Dermis blood vessel endothelial cell (primary cell): ENCODE measurements around the gene TIGD2. TPM values are rescaled to one million over a fixed set of nuclear protein-coding genes. Genes with fewer than 3 reads are reported as not detected.
"Not testable (repeated sequence)": the region's sequence is repeated elsewhere in the genome, so short reads cannot be mapped to it uniquely, and the experiment has no call there.

Experiments used
- DNase-seq: peaks from one replicate; pipeline ENCODE4 v3.0.0; 2010
- total RNA-seq: library from RNA; depleted of rRNA; stranded (reverse); fragments of >200 nt; gene quantifications from 2 replicates; pipeline ENCODE4 v1.2.3, GENCODE V29; 2014

Gene TIGD2
- total RNA-seq, 1 donor from 2014 or later = 3.7 TPM

DNA sequence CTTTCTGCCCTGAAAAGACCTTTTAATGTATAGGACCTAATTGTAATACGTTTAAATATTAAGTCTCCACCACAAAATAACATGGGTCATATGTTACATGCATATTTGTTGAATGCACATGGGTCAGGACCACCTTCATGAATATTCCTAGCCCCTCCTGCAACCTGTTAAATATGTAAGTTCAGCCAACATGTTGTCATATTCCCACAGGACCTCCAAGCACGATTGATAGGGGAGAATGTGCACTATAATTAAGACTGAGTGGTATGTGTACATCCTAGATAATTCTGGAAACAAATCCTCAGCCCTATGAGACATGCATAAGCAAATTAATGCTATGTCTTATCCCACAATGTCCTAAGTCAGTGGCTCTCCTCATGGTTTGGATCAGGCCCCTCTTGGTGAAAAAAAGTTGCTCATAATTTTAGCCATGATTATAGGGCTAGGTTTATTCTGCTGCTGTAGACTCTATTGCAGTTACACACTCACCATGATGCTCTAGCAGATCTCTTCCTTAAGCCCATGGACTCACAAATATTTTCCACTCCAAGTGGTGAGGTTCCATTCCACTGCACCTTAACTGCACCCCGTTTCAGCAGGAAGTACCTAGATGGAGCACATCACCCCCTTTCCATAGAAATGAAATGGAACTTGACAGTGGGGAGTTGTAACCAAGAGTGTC, 10.2 kb downstream of the TIGD2 start:
- no peak for DNase-seq

DNA sequence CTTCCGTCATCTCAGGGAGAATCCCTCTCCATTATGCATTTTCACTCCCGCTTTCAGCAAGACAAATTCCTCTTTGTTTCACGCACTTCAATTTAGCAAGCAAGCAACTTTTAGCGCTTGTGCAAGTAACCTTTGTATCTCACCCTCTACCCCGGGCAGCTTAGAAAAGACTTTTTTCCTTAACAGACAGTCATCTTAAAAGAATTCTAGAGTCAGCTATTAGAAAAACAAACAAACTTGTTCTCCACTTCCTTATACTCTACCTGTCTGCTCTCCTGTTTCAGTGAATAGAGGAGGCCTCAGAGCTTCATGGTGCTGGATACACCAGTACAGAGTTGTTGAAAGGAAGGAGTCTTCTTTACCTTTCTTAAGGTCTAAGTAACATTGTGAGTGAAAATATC, 12.1 kb downstream of the TIGD2 start:
- no peak for DNase-seq

DNA sequence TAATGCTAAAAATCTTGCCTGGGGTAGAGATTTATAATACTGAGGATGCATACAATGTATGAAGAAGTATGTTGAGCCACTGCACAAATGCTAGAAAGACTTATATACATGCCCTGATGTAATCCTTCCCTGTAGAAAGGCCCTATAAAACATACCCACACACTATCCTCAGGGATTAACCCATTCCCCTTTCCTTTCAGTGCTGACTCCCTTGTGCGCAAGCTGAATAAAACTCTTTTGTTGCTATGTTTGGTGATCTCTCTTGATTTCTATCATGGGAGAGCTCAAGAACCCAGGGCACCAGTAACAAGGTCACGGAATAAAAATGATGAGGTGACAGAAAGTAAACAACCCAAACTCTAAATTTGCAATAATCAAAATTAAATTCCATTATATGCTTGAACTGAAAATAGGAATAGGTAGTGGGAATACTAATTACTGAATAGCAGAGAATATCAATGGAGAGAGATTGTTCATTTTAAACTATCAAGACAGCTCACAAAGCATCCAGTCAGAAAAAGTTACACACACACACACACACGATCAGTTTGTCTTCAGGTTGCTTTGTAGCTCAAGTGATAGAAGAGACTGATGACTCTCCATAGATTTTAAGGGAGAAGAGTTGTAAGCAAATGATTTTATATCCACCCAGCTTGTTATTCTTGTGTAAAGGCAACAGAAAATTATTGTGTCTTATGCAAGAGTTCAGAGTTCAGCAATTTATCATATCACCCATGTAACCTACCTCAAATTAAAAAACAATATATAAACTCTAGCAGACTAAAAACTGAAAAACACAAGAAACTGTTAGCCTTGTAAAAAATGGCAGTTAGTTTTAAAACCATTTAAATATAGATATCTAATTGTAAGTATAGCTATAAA, 14.8 kb downstream of the TIGD2 start:
- no peak for DNase-seq

DNA sequence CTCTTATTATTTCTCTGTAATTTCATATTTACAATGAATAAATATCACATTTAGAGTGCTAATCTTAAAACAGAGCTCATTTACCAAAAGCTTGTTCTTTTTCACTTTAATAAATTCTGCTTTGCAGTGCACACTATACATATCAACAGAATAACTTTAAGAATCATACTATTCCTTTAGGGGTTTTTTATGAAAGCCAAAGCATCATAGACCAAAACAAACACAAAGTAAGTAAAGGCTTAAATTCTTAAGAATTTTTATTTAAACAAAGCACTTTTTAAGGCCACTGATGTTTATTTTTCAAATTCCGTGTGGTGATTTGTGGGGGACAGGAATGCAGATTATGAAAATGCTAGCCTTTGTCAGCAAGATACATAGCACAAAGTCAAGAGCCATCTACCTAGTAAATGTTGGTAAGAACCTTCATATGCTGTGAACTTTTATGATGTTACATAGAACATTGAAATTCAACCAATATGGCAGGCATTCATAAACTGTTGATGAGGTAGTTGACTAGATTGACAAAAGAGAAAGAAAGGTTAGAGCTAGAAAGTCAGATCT, 17.8 kb downstream of the TIGD2 start:
- DNase-seq = no peak

DNA sequence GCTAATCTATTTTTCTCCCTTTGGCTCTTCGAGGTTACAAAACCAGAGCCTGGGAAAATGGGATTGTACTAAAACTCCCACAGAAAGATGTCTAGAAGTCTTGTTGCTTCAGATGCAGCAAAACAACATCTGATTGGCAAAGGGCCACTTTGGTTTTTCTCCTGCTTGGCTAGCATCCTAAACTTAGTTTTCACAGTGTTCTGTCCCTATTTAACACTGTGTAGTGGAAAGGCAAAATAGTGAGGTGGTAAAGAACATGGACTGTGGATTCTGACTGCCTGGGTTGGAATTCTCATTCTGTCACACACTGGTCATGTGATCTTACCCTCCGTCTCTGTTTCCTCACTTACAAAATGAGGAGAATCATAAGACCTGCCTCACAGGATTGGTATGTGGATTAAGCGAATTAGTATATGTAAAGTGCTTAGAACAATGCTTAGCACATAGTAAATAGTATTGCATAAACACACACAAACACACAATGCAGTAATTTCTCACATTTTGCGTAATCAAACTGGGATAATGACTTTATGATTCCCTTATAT, 23.5 kb downstream of the TIGD2 start:
- DNase-seq = peak; percentile 22

DNA sequence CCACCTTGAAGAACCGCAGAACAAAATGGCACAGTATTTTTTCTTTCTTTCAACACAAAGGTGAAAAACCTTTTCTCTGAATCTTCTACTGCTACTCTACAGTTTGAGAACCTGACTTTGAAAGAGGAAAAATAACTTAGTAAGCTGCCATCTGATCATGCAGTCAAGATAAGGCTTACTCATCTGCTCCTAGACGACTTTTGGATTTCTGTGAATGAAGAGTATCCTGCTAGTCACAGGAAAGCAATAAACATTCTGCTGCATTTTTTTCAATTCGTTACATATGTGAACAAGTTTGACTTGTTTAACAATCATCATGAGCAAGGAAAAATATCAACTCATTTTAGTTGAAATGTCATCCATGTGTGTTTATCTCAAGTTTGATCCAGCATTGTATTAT, 25.2 kb downstream of the TIGD2 start:
- no peak for DNase-seq

DNA sequence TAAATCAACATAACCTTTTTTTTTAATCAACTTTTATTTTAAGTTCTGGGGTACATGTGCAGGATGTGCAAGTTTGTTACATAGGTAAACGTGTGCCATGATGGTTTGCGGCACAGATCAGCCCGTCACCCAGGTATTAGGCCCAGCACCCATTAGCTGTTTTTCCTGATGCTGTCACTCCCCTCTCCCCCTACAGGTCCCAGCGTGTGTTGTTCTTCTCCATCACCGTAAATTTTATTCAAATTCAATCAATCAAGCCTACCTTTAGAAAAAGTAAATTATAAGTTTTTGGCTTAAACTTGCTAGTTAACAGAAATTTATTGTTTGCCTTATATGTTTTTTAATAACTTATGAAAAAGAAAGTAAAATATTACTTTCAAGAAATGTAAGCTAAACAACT, 25.9 kb downstream of the TIGD2 start:
- DNase-seq = no peak

DNA sequence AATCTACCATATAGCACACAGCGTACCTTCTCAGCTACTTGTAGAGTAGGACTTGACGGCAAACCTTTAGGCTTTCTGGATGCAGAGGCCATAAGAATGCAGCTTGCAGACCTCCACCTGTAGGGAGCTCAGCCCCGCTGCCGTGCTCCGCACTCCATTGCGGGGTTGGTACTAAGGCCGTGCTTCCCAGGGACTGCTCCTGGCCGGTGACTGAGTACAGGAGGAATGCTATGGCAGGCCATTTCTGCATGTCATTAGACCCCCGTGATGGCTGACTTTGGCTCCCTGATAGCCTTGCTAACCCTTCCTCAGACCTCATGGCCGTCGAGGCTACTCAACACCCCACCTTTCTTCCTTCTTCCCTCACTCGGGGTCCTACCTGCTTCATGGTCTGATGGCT, 26.4 kb downstream of the TIGD2 start:
- no peak for DNase-seq

DNA sequence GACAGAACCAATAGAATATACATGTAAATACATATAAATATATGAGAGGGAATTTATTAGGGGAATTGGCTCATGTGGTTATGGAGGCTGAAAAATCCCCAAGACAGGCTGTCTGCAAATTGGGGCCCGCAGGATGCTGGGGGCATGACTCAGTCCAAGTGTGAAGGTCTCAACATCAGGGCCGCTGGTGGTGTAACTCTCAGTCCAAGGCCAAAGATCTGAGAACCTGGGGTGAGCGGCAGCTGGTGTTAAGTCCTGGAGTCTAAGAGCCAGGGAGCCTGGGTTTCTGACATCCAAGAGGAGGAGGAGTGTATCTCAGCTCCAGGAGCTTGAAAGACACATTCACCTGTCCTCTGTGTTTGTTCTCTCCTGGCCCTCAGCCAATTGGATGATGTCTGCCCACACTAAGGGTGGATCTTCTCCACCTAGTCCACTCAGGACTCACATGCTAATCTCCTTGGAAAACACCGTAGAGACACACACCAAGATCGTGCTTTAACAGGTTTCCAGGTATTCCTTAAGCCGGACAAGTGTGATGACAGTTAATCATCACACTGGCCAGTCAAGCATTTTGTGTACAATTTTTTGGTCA, 28.9 kb downstream of the TIGD2 start:
- DNase-seq = no peak

DNA sequence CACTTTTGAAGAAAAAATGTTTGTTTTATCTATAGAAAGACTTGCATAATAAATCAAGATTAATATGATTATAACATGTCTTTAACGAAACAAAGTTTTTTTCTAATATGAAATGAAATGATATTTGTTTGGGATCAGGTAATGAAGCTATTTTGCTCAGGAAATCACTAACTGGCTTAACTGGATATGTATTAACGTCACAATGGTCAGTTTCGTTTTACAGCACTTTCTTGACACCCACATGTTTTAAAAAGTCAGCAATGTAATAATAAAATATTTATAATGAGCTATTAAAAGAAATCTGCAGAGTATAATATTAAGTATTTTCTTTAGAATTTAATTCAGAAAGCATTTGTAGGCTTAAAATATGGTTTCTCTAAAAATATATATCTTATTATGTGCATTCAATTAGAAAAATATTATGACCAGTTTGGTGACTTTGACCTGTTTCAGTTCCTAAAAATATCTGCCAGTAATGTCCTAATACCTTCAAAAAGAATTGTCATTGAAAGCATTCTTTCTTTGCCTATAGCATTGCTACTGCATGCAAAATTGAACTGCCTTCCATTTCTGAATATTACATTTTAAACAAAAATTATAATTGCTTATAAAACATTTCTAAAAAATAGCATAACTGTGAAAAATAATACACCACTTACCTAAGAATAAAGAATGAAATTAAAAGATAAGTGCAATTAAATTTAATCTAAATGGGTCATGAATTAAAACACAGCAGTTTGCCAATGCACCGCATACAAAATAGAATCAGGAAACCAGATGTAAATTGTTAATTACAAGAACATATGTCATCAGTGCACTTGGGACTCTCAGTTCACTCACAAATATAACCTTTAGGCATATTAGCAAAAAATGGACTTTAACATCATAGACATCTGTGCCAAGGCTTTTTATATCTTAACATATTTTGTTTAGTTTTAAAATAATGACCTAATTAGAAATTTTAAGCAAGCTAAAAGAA, 31.6 kb downstream of the TIGD2 start:
- no peak for DNase-seq

DNA sequence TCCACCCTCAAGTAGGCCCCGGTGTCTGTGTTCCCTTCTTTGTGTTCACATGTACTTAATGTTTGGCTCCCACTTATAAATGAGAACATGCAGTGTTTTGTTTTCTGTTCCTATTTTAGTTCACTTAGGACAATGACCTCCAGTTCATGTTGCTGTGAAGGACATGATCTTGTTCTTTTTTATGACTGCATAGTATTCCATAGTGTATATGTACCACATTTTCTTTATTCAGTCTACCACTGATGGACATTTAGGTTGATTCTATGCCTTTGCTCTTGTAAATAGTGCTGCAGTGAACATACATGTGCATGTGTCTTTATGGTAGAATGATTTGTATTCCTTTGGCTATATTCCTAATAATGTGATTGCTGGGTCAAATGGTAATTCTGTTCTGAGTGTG, 33.3 kb downstream of the TIGD2 start:
- DNase-seq = not testable (repeated sequence)

DNA sequence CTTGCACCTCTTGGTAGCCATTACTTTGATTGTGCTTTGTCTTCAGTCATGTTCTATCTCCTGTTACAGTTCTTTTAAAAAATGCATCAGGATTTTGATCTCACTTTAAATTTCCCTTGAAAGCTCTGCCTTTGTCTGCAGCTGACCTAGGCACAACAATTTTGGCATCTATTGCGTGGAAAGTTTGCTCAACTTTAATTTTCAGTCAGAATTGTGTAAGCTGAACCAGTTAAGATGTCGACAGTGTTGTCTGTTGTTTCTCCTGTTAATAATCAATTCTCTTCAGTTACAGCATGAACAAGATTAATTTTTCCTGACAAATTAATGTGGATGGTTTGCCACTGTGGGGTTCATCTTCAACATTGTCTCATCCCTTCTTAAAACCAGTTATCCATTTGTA, 34.9 kb downstream of the TIGD2 start:
- DNase-seq = no peak

DNA sequence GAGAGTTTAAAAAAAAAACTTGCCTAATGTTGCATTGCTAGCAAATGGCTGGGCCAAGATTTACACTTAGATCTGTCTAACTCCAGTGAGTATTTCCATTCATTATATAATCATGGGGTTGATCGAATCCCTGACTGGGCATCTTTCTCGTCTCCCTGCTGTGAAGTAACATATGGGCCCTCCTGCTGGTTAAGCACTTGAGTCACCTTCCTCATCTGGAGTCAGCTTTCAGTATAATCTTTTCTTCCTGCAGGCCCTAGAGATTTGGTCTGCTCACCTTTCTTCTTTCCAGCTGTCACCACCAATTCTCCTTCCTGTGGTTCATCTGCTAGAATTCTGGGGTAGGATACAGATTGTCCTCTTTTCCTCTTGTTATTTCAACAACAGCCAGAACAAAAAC, 41.6 kb downstream of the TIGD2 start:
- no peak for DNase-seq

DNA sequence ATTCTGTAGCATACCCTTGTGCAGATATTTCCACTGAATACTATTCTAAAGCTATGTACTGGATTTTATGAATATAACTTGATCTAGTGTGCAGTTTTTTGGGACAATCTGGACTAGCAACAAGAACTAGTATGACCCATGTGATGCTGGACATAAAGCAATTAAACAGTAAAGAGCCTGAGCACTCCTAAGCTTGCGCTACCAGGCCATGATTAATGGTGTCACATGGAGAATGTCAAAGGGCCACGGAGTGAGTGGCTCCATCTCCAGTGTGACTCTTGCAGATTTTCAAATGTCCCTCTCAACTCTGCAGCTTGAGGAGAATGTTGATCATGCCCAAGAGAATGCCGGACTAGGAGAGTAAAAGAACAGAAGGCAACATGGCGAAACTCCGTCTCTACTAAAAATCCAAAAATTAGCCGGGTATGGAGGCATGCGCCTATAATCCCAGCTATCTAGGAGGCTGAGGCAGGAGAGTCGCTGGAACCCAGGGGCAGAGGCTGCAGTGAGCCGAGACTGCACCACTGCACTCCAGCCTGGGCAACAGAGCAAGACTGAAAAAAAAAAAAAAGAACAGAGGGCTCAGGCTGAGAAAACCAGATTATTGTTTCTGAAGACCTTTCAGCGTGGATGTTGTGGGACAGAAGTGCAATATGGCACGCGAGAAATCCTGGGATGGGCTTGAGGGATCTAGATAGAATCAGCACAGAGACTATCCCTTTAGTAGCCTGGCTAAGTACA, 45.0 kb downstream of the TIGD2 start:
- no peak for DNase-seq

DNA sequence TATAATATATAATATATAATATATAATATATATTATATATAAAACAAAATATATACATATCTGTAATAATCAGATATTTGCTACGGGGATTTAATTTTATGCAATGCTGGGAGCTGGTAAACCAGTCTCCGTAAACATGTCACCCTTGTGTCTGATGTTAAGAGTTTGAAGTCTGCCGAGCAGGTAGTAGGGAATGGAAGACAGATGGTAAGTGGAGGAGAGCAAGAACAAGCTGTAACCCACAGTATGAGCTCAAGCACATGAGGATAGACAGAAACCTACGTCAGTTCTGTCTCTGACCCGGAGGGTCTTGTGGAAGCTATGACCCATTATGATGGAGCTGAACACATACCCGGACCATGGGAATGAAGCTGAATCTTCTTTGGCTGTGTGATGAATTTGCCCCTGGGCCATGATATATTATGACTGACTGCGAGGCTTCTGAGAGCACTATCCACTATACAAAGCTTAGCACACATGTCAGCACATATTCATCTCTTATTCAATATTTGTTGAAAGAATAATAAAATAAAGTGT, 46.2 kb downstream of the TIGD2 start:
- no peak for DNase-seq

DNA sequence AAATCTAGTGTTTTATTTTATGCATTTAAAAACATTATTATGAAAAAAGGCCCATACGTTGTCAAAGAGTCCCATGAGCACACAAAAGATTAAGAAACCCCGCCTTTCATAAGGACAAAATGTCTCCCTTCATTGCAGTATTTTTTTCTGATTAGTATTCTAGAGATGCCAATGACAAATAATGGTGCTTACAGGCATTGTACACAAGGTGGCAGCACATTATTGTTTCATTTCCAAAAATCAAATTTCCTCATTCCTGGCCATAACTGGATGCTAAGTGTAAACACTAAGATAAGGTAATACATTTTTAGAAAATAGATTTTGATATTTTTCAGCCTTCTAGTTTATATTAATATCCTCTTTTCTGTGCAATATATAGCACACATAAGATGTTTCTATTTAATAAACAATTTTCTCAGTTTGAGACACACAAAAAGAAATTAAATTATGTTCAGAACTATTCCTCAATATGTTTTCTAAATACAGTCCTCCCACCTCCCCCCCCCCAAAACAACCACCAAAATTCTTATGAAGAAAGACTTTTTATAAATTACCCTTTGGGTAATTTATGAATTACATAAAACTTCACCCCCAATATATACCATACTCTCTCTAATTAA, 47.7 kb downstream of the TIGD2 start:
- peak; percentile 62 for DNase-seq

DNA sequence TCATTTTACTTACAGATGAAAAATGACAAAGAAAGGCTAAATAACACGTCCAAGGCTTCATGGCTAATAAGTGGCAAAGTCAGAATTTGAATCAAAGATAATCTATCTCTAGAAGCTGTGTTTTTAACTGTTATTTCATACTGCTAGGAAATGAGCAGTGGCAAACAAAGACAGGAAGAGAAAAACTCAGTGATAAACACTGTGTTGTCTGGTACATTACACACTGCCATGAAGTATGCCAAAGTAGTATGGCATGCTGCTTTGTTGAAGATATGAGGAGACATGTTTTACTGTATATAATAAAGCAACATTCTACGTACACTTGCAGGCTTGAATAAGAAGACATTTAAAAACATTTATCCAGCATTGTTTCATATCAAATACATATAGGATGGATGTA, 49.5 kb downstream of the TIGD2 start:
- DNase-seq = peak; percentile 23

DNA sequence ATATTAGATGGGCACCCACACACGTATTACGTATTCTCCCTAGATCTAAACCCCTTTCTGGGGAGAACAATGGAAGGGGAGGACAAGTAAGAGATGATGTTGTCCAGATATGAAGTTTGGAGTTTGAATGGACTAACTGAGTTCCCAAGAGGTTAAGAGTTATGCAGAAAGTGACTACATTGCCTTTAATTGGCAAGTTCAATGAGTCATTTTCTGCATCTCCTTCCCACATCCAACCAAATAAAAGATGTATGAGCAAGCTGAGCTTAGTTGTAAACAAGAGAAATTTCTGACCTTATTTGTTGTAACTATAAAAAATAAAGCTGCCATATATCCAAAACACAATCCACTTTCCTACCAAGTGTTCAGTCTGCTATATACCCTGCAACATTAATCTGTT, 50.5 kb downstream of the TIGD2 start:
- DNase-seq = no peak

DNA sequence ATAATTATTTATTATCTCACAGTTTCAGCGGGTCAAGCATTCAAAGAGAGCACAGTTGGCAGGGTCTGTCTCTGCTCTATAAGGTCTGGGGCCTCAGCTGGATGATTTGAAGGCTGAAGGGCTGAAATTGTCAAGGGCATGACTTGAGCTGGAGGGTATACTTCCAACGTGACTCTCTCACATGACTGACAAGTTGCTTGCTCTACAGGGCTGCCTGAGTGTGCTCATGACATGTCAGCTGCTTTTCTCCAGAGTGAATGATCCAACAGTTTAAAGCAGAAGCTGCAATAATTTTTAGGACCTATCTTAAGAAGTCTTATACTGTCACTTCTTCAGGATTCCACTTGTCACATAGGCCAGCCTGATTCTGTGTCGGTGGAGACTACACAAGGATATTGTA, 51.2 kb downstream of the TIGD2 start:
- DNase-seq = no peak

DNA sequence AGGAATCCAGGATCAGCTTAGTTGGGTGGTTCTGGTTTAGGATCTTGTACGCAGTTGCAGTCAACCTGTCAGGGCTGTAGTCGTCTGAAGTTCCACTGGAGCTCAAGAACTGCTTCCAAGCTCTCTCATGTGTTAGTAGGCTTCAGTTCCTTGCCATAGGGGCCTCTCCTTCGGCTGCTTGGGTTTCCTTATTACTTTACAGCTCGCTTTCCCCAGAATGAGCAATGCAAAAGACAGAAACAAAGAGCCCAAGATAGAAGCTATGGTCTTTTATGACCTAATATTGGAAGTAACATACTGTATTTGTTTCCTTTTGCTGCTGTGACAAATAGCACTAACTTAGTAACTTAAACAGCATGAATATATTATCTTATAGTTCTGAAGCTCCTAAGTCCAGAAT, 51.7 kb downstream of the TIGD2 start:
- DNase-seq = no peak

DNA sequence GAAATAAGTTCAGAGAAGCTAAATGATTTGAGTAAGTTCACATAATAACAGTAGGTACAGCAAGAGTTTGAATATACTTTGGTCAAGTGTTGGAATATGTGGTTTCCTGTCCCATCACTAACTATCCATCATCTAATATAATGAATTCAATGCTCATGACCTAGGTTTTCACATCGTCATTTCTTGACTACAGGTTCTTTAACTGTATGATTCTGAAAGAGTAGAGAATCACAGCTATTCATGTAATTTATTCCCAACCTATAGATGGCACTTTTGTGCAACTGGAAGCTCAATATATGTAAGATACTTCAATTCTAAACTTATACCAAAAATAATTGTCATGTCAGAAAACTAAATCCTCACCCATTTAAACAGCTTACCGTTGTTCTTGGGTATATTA, 53.1 kb downstream of the TIGD2 start:
- no peak for DNase-seq
